Activated gamma-delta T cell treated with Interleukin-2 at 50 U/mL for 16 hours (primary cell): ENCODE data around the gene F13A1.

Experiments used
- DNase-seq: peaks from one replicate; pipeline ENCODE4 v3.0.0-alpha.2; 2020

The F13A1 gene

DNA sequence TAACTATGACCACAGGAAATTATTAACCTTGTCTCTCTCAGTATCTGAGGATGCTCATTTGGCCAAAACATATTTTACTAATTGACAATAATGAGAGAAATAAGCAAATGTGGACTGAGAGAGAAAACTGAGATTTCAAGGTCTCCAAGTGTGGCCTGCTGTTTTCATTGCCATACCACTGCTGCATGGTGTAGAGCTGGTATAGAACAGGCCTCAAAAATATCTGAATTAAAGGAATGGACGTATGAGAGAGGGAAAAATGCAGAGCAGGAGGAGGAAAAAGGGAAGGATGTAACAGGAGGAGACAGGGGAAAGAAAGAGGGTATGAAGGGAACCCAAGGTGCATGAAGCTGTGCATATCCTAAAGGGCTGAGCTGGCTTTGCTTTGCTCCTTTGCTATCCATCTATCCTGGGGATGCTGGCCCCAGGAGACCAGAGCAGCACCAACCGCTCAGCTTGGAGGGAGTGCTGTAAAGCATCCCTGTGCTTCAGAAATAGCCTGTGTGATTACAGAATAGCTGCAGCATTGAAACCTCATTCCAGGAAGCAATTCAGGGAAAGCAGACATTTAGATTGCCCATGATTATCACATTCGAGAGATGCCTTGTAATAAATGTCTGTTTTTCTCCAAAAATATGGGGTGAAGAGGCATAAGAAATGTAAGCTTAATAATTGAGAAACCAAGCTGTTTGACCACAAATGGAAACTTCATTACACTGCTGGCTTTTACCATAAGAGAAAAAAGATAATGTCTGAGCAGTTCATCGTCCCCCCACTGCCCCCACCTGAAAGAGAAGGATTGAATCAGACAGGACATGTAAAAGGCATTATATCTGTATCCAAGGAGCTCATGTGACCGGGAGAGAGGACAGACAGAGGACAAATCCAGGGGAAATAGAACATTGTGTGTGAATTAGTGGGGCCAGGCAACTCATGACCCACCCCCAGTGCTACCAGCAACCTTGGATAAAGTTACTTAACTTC lies 80.6 kb downstream of the F13A1 start:
- DNase-seq = no peak

- no peak for DNase-seq
These were observed 83.6 kb downstream of the F13A1 start for GRCh38 chr6:6236730-6237469.

GRCh38 chr6:6235786-6236185 lies 84.7 kb downstream of the F13A1 start:
- no peak for DNase-seq

GRCh38 chr6:6234963-6235362 lies 85.5 kb downstream of the F13A1 start:
- no peak for DNase-seq

DNA sequence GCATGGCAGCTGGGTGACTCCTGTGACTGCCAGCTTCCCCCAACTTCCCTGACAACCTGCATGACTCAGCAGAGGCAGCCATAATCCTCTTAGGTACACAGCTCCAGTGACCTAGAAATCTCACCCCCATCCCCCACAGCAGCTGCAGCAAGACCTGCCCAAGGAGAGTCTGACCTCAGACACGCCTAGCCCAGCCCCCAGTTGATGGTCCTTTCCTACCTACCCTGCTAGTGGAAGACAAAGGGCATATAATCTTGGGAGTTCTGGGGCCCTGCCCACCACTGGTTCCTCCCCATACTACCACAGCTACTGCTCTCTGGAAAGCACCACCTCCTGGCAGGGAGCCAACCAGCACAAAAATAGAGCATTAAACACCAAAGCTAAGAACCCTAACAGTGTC lies 90.2 kb downstream of the F13A1 start:
- DNase-seq = no peak

GRCh38 chr6:6227896-6228295 lies 92.6 kb downstream of the F13A1 start:
- no peak for DNase-seq

GRCh38 chr6:6225885-6226529 lies 94.5 kb downstream of the F13A1 start:
- no peak for DNase-seq

GRCh38 chr6:6224933-6225486 lies 95.5 kb downstream of the F13A1 start:
- DNase-seq = no peak

DNA sequence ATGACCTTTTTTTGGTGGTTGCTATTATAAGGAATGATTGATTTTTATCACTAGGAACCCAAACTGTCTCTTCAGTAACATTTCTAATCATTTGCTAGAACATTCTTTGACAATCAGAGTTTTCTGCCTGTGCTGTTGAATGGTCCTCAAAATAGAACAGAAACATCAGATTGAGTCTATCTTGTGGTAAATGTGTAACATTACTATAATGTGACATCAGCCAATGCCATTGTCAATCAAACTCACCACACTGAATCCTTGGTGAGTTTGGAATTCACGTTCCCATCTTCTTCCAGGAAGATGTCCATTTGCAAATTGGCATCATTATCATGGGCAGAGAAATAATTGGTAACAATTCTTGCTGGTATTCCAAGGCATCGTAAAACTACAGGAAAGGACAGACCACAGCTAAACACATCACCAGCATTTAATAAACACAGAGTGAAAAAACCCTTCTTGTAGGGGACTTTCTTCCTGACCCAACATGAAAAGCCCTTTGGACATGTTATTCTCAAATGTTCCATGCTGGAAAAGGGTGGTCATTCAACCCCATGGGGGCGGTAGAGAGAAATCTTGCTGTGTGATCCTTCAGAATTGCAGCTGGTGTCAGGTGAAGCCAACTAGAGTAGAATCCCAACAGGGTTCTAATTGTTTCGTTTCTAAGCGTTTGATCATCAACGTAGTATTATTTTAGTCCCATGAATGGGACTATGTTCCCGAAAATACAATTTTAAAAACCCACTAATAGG lies 98.5 kb downstream of the F13A1 start:
- no peak for DNase-seq

- no peak for DNase-seq
These were observed 99.7 kb downstream of the F13A1 start for GRCh38 chr6:6220718-6221117.

GRCh38 chr6:6219716-6220115 lies 100.7 kb downstream of the F13A1 start:
- DNase-seq = no peak

DNA sequence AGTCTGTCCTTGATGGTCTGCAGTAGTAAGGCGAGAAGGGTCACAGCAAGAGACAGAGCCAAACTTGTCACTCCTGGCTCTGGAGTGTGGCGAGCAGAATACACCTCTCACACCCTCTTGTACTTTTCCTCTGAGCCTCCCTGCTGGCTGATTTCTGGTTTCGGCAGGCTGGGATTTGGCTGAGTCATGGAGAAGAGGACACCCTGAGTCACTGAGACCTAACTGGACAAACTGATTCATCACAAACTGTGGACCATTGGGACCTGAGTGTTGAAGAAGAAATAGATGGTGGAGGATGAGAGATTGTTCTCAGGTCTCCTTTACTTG lies 101.7 kb downstream of the F13A1 start:
- DNase-seq = no peak

DNA sequence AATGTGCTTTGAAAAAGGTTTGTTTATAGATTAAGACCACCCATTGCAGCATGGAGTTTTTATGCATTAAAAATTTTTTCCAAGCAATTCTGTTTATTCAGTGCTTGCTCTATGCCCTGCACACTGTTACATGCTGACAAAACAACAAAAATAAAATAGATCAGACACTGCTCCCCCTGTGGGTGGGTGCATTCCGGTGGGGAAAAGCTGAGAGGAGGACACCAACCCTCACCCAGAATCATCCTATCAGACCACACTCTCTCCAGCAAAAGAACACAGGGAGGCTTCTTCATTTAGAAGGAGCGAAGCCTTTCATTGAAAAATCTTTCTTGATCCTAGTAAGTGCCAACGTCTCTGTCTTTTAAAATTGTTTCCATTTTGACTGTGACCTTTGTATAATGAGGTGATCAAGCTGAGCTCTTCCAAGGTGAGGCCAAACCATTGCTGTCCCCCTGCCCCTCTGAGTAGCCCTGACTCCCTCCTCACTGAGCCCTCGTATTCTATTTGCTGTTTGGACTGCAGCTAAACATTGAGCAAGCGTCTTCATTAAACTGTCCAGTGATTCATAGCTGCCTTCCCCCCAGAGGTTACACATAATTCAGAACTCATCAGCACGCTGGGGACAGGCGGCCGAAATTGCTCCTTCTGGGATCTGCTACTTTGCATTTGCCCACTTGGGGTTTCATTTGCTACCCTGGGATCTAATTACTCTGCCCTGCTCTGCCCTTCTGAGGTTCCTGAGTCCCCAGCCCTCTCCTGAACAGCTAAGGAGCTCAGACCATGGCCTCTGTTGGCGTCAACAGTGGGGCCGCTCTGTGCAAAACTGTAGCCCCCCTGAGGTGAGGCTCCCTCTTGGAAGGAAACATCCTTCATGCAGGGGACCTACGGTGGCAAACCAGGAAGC lies 102.4 kb downstream of the F13A1 start:
- no peak for DNase-seq

DNA sequence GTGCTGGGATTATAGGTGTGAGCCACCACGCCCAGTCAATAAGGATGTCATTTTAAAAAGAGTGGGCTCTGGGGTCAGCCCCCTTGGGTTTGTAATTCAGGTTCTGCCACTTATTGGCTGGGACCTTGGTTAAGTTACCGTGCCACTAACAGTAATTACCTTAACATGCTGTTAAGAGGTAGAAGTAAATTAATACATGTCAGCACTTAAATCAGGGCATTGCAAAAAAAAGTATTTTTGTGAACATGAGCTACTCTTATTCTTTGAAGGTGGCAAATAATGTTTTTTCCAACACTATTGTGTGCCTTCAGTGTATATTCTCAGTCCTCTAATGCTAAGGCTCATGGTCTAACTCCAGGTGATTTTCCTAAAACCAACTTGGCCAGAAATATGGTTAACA lies 109.5 kb downstream of the F13A1 start:
- DNase-seq = no peak

- no peak for DNase-seq
These were observed 117.6 kb downstream of the F13A1 start for GRCh38 chr6:6202886-6203285.

DNA sequence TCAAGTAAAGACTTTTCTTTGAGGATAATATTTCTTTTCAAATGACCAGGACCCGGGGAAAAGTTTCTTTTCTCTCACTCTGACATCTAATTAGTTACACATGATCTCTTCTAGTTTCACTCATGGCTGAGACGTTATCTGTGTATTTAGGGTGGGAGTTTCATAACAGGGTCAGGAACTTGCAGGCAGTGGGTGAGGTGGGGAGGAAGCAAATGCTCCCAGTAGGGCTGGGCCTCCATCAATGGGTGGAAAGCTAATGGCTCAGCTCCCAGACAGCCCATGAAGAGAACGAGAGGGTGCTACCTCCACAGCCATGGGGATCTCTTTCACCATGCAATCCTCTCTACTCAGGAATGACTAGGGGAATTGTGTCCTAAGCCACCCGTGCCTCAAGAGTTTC lies 119.3 kb downstream of the F13A1 start:
- DNase-seq = no peak

DNA sequence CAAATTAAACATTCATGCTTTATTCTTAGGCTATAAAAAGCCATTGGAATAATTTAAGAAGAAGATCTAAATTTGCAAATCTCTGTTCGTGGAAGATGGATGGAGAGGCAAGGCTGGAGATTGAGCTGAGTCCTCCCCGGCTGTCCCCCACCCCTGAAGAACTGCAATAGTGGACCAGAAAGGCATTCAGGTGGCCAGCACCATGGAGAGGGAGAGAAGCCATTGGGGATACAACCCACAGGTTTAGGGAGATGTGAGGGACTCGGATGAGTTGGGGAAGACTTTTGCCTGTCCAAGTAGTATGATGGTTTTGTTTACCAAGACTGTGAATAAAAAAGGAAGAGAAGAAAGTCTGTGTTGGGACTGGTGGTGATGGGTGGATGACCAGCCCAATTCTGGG lies 120.8 kb downstream of the F13A1 start:
- DNase-seq = no peak

GRCh38 chr6:6196762-6197161 lies 123.7 kb downstream of the F13A1 start:
- DNase-seq = no peak

DNA sequence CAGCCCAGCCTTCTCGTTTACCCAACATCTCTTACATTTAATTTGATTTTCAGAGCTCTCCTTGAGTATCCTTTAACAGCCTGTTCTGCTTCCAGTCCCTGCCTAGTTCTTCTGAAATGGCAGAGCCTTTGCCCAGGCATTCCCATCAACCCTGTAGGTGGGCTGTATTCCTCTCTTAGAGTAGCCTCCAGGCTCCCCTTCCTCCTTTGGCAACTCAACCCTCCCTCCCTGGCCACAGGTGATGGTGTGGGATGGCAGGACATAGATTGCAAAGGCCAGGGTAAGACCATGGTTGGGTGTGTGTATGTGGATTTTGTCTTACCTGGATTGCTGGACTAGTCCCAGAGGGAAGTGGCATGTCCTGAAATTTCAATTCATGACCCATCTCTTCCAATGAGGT lies 125.4 kb downstream of the F13A1 start:
- no peak for DNase-seq

- no peak for DNase-seq
These were observed 127.2 kb downstream of the F13A1 start for GRCh38 chr6:6193221-6193745.

GRCh38 chr6:6191909-6192308 lies 128.6 kb downstream of the F13A1 start:
- DNase-seq = no peak
